ENCODE data around the gene CMSS1.
"Not testable (repeated sequence)": the region's sequence is repeated elsewhere in the genome, so short reads cannot be mapped to it uniquely, and the experiment has no call there.

CMSS1 gene

GRCh38 chr3:100033903-100034471, 216.3 kb downstream of the CMSS1 start:
- DNase-seq (ENCODE audit: extremely low spot score, insufficient read length, low read depth) (no peak), FAIRE-seq (peak; percentile 5)

GRCh38 chr3:100039075-100039474, 221.4 kb downstream of the CMSS1 start:
- no peak for FAIRE-seq

GRCh38 chr3:100040451-100041225, 223.0 kb downstream of the CMSS1 start:
- DNase-seq (ENCODE audit: extremely low spot score, insufficient read length, low read depth) (no peak), FAIRE-seq (no peak)

More at GRCh38 chr3:100039075-100039474, 221.4 kb downstream of the CMSS1 start:
- no peak for DNase-seq (ENCODE audit: extremely low spot score, insufficient read length, low read depth)

GRCh38 chr3:100041328-100041749, 223.7 kb downstream of the CMSS1 start:
- no peak for DNase-seq (ENCODE audit: extremely low spot score, insufficient read length, low read depth)
- no peak for FAIRE-seq

- DNase-seq (ENCODE audit: extremely low spot score, insufficient read length, low read depth), result no peak
- FAIRE-seq, result no peak
Observed at GRCh38 chr3:100042166-100042981, 224.7 kb downstream of the CMSS1 start.

GRCh38 chr3:100043271-100043670, 225.6 kb downstream of the CMSS1 start:
- FAIRE-seq (no peak), DNase-seq (ENCODE audit: extremely low spot score, insufficient read length, low read depth) (no peak)

GRCh38 chr3:100044369-100044768, 226.7 kb downstream of the CMSS1 start:
- FAIRE-seq (peak; percentile 97), DNase-seq (ENCODE audit: extremely low spot score, insufficient read length, low read depth) (peak; percentile 17)

GRCh38 chr3:100045696-100046095, 228.0 kb downstream of the CMSS1 start:
- FAIRE-seq (no peak), DNase-seq (ENCODE audit: extremely low spot score, insufficient read length, low read depth) (no peak)

- peak; percentile 56 for FAIRE-seq
Observed at GRCh38 chr3:100046986-100047385, 229.3 kb downstream of the CMSS1 start.

GRCh38 chr3:100047455-100048141, 229.9 kb downstream of the CMSS1 start:
- DNase-seq (ENCODE audit: extremely low spot score, insufficient read length, low read depth) (no peak), FAIRE-seq (peak; percentile 88)

More at GRCh38 chr3:100046986-100047385, 229.3 kb downstream of the CMSS1 start:
- DNase-seq (ENCODE audit: extremely low spot score, insufficient read length, low read depth), result no peak

GRCh38 chr3:100048248-100048647, 230.6 kb downstream of the CMSS1 start:
- DNase-seq (ENCODE audit: extremely low spot score, insufficient read length, low read depth) (no peak), FAIRE-seq (peak; percentile 24)

GRCh38 chr3:100051513-100051912, 233.9 kb downstream of the CMSS1 start:
- not testable (repeated sequence) for DNase-seq (ENCODE audit: extremely low spot score, insufficient read length, low read depth); FAIRE-seq

GRCh38 chr3:100053951-100054620, 236.4 kb downstream of the CMSS1 start:
- FAIRE-seq, result no peak

GRCh38 chr3:100057716-100058575, 240.3 kb downstream of the CMSS1 start:
- no peak for DNase-seq (ENCODE audit: extremely low spot score, insufficient read length, low read depth)
- FAIRE-seq, result no peak

More at GRCh38 chr3:100053951-100054620, 236.4 kb downstream of the CMSS1 start:
- no peak for DNase-seq (ENCODE audit: extremely low spot score, insufficient read length, low read depth)

GRCh38 chr3:100059472-100059871, 241.8 kb downstream of the CMSS1 start:
- FAIRE-seq, result no peak
- DNase-seq (ENCODE audit: extremely low spot score, insufficient read length, low read depth), result no peak

GRCh38 chr3:100060685-100061484, 243.2 kb downstream of the CMSS1 start:
- FAIRE-seq (peak; percentile 52), DNase-seq (ENCODE audit: extremely low spot score, insufficient read length, low read depth) (no peak)

- DNase-seq (ENCODE audit: extremely low spot score, insufficient read length, low read depth), result no peak
- FAIRE-seq, result no peak
Observed at GRCh38 chr3:100062665-100063064, 245.0 kb downstream of the CMSS1 start.

GRCh38 chr3:100063929-100064461, 246.3 kb downstream of the CMSS1 start:
- DNase-seq (ENCODE audit: extremely low spot score, insufficient read length, low read depth), result no peak
- no peak for FAIRE-seq

Data from GM18507 (cell line).